Measurements from ENCODE around the gene ALAS1.

GRCh38 chr3:52259035-52259434 is 61.1 kb downstream of the ALAS1 start:
- TF ChIP-seq CTCF (IDR thresholded peaks at IDR 0.05) (no peak), EZH2 (IDR thresholded peaks at IDR 0.05; ENCODE audit: borderline replicate concordance, insufficient read depth, low read depth, low read length, poor library complexity, severe bottlenecking) (no peak)

Data from B cell (primary cell).